SIG-M5 treated with dmso at 0.1 percent for 504 hours (cell line): ENCODE results near the gene TTC23L.

Source experiments
- DNase-seq: peaks from one replicate; lab custom pipeline; 2025; ENCODE audit not compliant: unreplicated experiment; lab: John Stamatoyannopoulos, UW

The TTC23L gene

DNA sequence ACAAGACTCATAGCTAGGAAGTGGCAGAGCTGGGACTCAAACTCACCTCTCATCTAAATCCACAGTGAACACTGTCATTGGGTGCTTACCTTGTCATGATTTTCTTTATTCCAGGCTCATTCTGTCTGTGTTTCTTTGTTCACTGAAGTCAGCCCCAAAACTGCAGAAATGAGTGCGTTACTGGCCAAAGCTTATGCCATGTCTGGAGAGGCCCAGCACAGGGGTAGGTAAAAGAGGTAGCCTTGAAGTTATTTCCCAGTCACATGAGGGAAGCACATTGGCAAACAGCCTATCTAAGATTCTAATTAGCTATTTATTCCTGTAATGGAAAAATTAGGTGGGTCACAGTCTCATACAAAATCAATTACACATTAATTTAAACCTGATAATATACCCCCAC, 29.8 kb downstream of the TTC23L start:
- DNase-seq = no peak

DNA sequence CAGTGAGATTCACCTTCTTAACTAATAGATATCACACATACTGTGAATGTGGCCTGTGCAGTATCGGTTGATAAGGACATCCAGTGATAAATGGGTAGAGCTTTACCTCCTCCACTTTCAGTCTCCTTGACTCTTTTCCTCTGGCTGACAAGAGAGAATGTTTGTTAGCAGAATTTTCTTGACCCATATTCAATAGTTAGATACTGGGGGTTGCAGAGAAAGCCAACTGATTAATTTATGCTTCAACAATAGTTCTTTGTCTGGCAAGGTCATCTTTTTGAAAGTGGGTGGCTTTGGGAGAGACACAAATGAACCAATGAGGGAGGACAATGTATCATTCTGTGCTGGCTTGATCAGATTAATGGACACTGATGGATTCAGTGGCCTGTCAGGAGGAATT, 30.3 kb downstream of the TTC23L start:
- no peak for DNase-seq

GRCh38 chr5:34870382-34870781, 31.4 kb downstream of the TTC23L start:
- DNase-seq = no peak

DNA sequence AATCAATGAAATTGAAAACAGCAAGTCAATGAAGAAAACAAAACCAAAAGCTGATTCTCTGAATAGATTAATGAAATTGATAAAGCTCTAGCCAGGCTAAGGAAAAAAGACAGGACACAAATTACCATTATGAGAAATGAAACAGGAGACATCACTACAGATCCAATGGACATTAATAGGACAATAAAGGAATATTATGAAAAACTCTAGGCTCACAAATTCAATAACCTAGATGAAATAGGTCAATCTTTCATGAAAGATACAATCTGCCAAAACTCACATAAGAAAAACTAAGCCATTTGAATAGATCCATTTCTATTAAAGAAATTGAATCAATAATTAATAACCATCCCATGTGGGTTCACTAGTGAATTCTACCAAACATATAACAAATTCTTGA, 37.3 kb downstream of the TTC23L start:
- DNase-seq = no peak

GRCh38 chr5:34881246-34881645, 42.3 kb downstream of the TTC23L start:
- no peak for DNase-seq

- no peak for DNase-seq
These were observed 47.6 kb downstream of the TTC23L start for GRCh38 chr5:34886392-34887119.

DNA sequence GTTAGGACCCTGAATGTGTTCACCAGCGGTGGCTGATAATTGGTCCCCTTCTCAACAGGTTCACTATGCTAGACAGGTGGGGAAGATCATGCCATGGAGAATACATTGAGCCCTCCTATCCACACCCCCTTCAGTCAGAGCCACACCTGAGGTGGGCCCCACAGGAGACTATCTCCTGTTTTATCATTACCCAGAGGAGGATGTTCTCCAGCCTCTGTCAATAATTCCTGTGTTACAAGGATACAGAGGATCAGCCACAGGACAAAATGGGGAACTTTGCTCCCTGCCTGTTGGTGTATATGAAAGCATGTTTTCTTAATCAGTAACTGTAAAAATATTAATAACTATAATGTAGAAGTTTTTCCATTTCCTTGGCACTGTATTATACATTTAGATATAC, 50.4 kb downstream of the TTC23L start:
- no peak for DNase-seq

GRCh38 chr5:34891981-34892380, 53.0 kb downstream of the TTC23L start:
- no peak for DNase-seq

GRCh38 chr5:34892414-34892813, 53.5 kb downstream of the TTC23L start:
- no peak for DNase-seq

DNA sequence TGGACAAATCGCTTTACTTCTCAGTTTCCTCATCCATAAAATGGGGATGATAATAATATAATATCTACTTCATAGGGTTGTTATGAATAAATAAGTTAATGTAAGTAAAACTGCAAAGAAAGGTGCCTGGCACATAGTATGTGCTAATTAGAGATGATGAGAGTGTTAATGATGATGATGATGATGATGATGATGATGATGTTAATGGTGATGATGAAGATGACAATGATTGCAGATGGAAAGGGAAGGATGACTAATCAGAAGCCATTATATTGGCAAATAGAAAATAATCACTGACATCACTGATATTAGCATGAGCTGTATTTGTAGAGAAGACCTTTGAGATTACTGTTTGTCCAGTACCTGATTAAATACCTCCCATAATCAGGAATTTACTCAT, 55.8 kb downstream of the TTC23L start:
- DNase-seq = no peak

DNA sequence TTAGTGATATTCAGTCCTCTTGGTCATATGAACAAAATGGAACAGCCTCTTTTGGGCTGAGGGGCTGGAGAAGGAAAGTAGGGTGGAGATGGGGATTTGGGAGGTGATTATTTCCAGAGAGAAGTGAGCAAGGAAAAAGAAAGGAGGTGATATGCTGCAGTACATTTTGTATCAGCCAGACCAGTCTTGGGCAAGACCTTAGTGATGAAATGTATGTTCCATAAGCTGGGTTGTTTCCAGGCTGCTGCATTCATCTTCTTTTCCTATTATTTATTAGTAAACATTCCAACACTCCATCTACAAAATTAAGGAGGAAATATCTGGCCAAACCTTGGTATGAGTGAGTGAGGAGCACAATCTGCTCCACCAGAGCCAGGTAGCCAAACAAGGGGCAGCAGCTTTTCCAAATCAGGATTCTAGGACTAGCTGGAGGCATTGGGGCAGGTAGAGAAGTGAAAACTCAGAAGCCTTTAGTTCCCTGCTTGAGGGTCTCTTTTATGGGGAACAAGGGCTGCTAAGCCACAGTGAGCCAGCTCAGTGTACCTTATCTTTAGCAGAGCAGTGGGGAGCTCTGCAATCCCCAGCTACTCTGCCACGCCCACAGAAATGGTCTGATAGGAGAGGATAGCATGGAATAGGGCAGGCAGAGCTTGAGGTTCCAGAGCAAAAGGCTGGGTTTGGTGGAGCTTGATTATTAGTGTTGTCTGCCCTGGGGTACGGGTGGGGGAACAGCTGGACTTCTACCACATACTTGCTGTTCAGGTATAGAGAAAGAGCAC, 56.9 kb downstream of the TTC23L start:
- no peak for DNase-seq

DNA sequence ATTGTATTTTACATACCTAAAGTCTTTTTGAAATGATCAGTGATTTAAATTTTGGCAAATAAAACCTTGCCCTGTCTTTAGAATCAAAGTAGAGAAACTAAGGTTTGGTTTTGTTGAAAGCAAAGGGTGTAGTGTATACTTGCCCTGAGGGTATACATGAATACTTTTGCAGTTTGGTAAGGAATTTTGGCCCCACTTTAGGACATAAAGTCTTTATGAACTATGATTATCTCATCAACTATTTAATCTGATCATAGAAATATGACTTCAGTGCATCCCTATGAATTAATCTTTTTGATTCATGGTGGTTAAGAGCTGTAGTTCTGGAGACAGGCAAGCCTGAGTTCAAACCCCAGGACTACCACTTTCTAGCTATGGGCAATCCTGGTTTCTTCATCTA, 58.7 kb downstream of the TTC23L start:
- no peak for DNase-seq

DNA sequence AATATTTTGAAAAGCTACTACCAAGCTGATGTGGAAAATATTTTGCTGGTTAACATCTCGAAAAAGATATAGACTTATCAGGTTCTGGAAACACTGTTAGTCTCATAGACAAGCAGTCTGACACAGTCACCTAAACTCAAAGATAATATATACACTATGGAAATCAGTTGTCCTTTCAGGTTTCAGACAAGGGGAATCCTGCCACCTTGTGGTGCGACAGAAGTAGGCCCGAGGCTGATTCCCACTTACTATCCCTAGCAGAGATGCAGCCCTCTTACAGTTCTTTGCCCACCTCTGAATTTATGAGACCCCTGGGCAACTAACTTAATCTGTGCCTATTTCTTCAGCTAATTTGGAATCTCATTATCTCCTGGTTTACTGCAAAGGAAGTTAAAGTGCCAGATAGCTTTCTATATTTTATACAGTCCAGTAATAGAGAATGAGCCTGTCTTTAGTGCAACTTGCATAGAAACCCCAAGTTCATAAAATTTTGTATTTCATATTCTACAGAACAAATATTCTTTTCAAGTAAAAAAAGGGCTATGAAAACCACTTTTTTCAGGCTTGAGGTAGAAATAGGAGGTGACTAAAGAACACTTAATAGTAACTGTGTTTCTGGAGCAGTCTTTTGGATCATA, 59.4 kb downstream of the TTC23L start:
- DNase-seq = peak; percentile 69

- DNase-seq = no peak
These were observed 60.1 kb downstream of the TTC23L start for GRCh38 chr5:34899066-34899465.

DNA sequence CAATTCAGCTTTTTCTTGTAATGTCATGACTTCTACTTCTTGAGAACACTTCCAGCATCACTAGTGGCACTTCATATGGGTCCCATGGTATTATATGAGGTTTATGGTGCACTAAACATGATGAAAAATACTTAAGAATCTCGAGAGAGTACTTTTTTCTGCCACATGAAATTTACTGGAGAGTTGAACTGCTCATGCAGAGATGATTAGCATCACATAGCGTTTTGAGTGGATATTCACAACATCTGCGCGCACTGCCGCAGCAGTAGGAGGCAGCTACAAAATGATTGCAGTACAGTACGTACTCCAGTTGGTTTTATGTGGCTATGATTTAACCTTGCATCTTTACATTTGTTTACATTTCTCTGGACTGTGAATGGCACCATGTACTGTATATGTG, 61.7 kb downstream of the TTC23L start:
- no peak for DNase-seq

GRCh38 chr5:34903260-34903659, 64.3 kb downstream of the TTC23L start:
- no peak for DNase-seq

- DNase-seq = peak; percentile 15
These were observed 66.6 kb downstream of the TTC23L start for GRCh38 chr5:34905564-34905963.

GRCh38 chr5:34913072-34913471, 74.1 kb downstream of the TTC23L start:
- no peak for DNase-seq

DNA sequence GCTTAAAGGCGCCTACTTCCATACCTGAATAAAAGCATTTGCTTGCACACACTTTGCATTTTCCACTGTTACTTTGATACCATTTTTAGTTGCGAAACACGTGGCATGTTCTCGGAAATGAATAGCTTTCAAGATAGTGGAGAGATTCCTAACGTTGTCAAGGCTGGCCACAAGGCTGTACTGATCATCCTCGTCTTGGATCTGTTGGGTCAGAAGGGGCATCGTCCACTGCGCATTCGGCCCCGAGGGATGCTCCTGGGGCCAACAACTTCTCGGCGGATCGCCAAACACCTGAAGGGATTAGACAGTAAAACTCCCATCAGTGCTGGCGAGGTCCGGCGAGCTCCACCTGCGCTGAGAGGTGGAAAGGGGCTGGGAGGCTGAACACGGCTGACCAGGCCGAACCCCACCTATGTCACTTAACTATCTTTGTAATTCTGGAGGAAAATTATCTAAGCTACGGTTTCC, 75.7 kb downstream of the TTC23L start:
- DNase-seq = peak; percentile 30

- peak; percentile 97 for DNase-seq
These were observed 76.3 kb downstream of the TTC23L start, which contains the start of the genes BRIX1 and RAD1 for GRCh38 chr5:34915139-34915855. TSS of gene BRIX1 (plus strand) at chr5:34915711. CDS start at chr5:34915739, 28 bp downstream. TSS of gene RAD1 (minus strand) at chr5:34915504. CDS start at chr5:34914892, 612 bp downstream.

- no peak for DNase-seq
These were observed 76.9 kb downstream of the TTC23L start for GRCh38 chr5:34915856-34916192.
